NT2/D1 (cell line): ENCODE results near the gene PPP1R18.

Experiments used
- SUZ12 ChIP-seq: IDR thresholded peaks from 2 replicates; pipeline ENCODE4 v1.6.1; 2011; ENCODE audit not compliant: insufficient read length, insufficient read depth; ENCODE audit errors: extremely low read depth
- YY1 ChIP-seq: IDR thresholded peaks from 2 replicates; pipeline ENCODE4 v1.6.1; 2011; ENCODE audit not compliant: insufficient read length, insufficient read depth
- ZNF274 ChIP-seq: IDR thresholded peaks from 2 replicates; pipeline ENCODE4 v1.6.1; 2011; ENCODE audit warnings: mild to moderate bottlenecking, low read depth, low read length

DNA sequence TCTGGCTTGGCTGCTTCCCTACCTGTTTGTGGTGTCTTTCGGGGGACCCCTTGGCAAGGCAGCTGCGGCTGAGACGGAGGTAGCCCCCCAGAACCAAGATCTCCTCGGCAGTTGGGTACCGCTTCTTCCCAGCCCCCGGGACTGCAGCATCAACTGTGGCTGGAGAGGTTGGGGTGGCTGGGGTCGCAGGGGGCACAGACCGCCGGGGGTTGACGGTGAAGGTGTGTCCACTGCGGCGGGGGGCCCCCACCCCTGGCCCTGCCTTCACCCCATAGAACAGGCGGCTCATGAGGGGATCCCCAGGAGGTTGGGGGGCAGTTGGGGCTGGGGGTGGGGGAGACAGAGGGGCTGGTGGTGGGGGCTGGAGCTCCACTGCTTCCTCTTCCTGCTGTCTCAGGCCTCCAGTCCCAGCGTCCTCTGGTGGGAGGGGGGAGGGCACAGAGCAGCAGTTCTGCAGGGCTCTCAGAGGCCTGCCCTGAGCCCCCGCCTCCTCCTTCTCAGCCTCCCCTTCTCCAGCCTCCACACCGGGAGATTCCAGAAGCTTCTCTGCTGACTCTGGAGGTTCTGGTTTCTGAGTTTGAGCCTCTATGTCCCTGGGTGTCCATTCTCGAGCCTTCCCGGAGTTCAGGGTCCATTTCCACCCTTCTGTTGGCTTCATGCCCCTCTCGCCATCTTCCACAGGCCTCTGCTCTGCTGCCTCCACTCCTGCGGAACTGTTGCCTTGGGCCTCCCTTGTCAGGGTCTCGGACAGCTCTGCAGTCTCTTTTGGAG is 1.9 kb downstream of the PPP1R18 start:
- TF ChIP-seq YY1 (no peak), ZNF274 (no peak), SUZ12 (no peak)
